AG08396 (cell line): Measurements from ENCODE around the gene RABEP2.
"Not testable (repeated sequence)": the region's sequence is repeated elsewhere in the genome, so short reads cannot be mapped to it uniquely, and the experiment has no call there.

Experiments
- DNase-seq: peaks from one replicate; pipeline ENCODE4 v3.0.0; 2012; ENCODE audit warnings: low spot score, mixed read lengths

Gene RABEP2

GRCh38 chr16:28903344-28904042 lies 21.5 kb downstream of the RABEP2 start:
- DNase-seq = no peak

- no peak for DNase-seq
Measured at GRCh38 chr16:28902909-28903308, 22.1 kb downstream of the RABEP2 start.

- no peak for DNase-seq
Measured at GRCh38 chr16:28901862-28902261, 23.2 kb downstream of the RABEP2 start.

GRCh38 chr16:28900601-28901000 lies 24.4 kb downstream of the RABEP2 start:
- DNase-seq = no peak

- no peak for DNase-seq
Measured at GRCh38 chr16:28899882-28900590, 25.0 kb downstream of the RABEP2 start.

- DNase-seq = no peak
Measured at GRCh38 chr16:28898942-28899341, 26.1 kb downstream of the RABEP2 start.

- DNase-seq = no peak
Measured at GRCh38 chr16:28898266-28898665, 26.8 kb downstream of the RABEP2 start.

- no peak for DNase-seq
Measured at GRCh38 chr16:28897826-28898225, 27.2 kb downstream of the RABEP2 start.

GRCh38 chr16:28895609-28896008 lies 29.4 kb downstream of the RABEP2 start:
- DNase-seq = no peak

- DNase-seq = no peak
Measured at GRCh38 chr16:28893291-28893690, 31.7 kb downstream of the RABEP2 start.

- DNase-seq = no peak
Measured at GRCh38 chr16:28891964-28892890, 32.8 kb downstream of the RABEP2 start.

- not testable (repeated sequence) for DNase-seq
Measured at GRCh38 chr16:28890355-28890754, 34.7 kb downstream of the RABEP2 start.

GRCh38 chr16:28886945-28887344 lies 38.1 kb downstream of the RABEP2 start:
- no peak for DNase-seq

- no peak for DNase-seq
Measured at GRCh38 chr16:28884045-28884444, 41.0 kb downstream of the RABEP2 start.

GRCh38 chr16:28883221-28883996 lies 41.6 kb downstream of the RABEP2 start:
- no peak for DNase-seq

- DNase-seq = no peak
Measured at GRCh38 chr16:28882551-28883160, 42.4 kb downstream of the RABEP2 start.

GRCh38 chr16:28881565-28881964 lies 43.5 kb downstream of the RABEP2 start:
- not testable (repeated sequence) for DNase-seq

- no peak for DNase-seq
Measured at GRCh38 chr16:28880955-28881354, 44.1 kb downstream of the RABEP2 start.

- no peak for DNase-seq
Measured at GRCh38 chr16:28880589-28880915, 44.5 kb downstream of the RABEP2 start.

- DNase-seq = peak; percentile 99
Measured at GRCh38 chr16:28879841-28880588, 45.0 kb downstream of the RABEP2 start.
